H1 (cell line): ENCODE measurements around the gene NLRC5. TPM values are rescaled to one million over a fixed set of nuclear protein-coding genes. Genes with fewer than 3 reads are reported as not detected.

Experiments
- CTCF ChIA-PET: fragments of 300-600 bp; sonication (Branson Sonifier 250); formaldehyde crosslinking; loops from one replicate; lab custom pipeline; 2021; ENCODE audit not compliant: partially characterized antibody; lab: Charles Lee
- POLR2A ChIA-PET: fragments of 300-600 bp; sonication (Branson Sonifier 250); formaldehyde crosslinking; loops from one replicate; lab custom pipeline; 2021; ENCODE audit warnings: inconsistent platforms; ENCODE audit not compliant: partially characterized antibody; lab: Charles Lee
- DNase-seq, 2 experiments: peaks; one replicate each; pipeline versions ENCODE4 v3.0.0 to v3.0.0-alpha.2; 2010 to 2022; ENCODE audit warnings: low spot score in 2 of 2, low read depth in 1 of 2, mixed read lengths in 1 of 2
- FAIRE-seq: peaks from 2 replicates; lab custom pipeline; 2011; peaks lifted over from hg19 to GRCh38; lab: Jason Lieb, UNC
- H2AFZ ChIP-seq: 2 replicates; pipeline ENCODE4 v1.8.1; 2012; ENCODE audit warnings: low read length, inconsistent platforms
- H2AK5ac ChIP-seq: 2 replicates; pipeline ENCODE4 v1.6.1; 2013; ENCODE audit warnings: low read depth, low read length
- H2BK120ac ChIP-seq: replicated peaks from 2 replicates; pipeline ENCODE3; 2013; ENCODE audit warnings: low read depth, low read length, inconsistent platforms
- H2BK12ac ChIP-seq: 2 replicates; pipeline ENCODE4 v1.6.1; 2013; ENCODE audit warnings: low read depth, low read length
- H2BK15ac ChIP-seq: 2 replicates; pipeline ENCODE4 v1.6.1; 2013; ENCODE audit warnings: low read length
- H2BK20ac ChIP-seq: 2 replicates; pipeline ENCODE4 v1.6.1; 2013; ENCODE audit warnings: low read length
- H2BK5ac ChIP-seq: 2 replicates; pipeline ENCODE4 v1.6.1; 2013; ENCODE audit warnings: low read depth, low read length
- H3K14ac ChIP-seq: 2 replicates; pipeline ENCODE4 v1.6.1; 2013; ENCODE audit warnings: inconsistent platforms; ENCODE audit not compliant: insufficient read length
- H3K18ac ChIP-seq: 2 replicates; pipeline ENCODE4 v1.6.1; 2013; ENCODE audit warnings: low read length; ENCODE audit errors: extremely low read depth
- H3K23ac ChIP-seq: 2 replicates; pipeline ENCODE4 v1.6.1; 2013; ENCODE audit warnings: inconsistent platforms; ENCODE audit not compliant: insufficient read length
- H3K23me2 ChIP-seq: 2 replicates; pipeline ENCODE4 v1.6.1; 2013; ENCODE audit warnings: low read depth, low read length
- H3K27ac ChIP-seq: 2 replicates; pipeline ENCODE4 v1.6.1; 2011; ENCODE audit warnings: low read depth, low read length, inconsistent platforms
- H3K27me3 ChIP-seq, 4 experiments: replicated peaks in 1 of 4; 1 replicate in 1 of 4; 2 replicates in 3 of 4; pipeline versions ENCODE4 v1.6.1 to v1.8.1; 2011 to 2013; ENCODE audit warnings: low read length in 3 of 4, mild to moderate bottlenecking in 3 of 4, inconsistent platforms in 2 of 4, mixed read lengths in 2 of 4, moderate library complexity in 1 of 4; ENCODE audit not compliant: control insufficient read depth in 3 of 4, insufficient read depth in 3 of 4; ENCODE audit errors: extremely low read depth in 1 of 4
- H3K36me3 ChIP-seq, 4 experiments: 2 replicates each; pipeline versions ENCODE4 v1.6.1 to v1.8.1; 2011 to 2013; ENCODE audit warnings: mild to moderate bottlenecking in 4 of 4, low read length in 3 of 4, moderate library complexity in 2 of 4, control low read depth in 1 of 4, inconsistent platforms in 1 of 4; ENCODE audit not compliant: insufficient read depth in 4 of 4, control insufficient read depth in 2 of 4
- H3K4ac ChIP-seq: replicated peaks from 2 replicates; pipeline ENCODE3; 2013; ENCODE audit warnings: low read length, low read depth, mixed read lengths, inconsistent platforms; ENCODE audit not compliant: insufficient read length
- H3K4me1 ChIP-seq, 4 experiments: replicated peaks in 1 of 4; 1 replicate in 1 of 4; 2 replicates in 3 of 4; pipeline versions ENCODE4 v1.6.1 to v1.8.1; 2011 to 2013; ENCODE audit warnings: low read length in 3 of 4, inconsistent platforms in 2 of 4, mixed read lengths in 1 of 4; ENCODE audit not compliant: insufficient read depth in 4 of 4, control insufficient read depth in 3 of 4
- H3K4me2 ChIP-seq, 2 experiments: 2 replicates each; pipeline versions ENCODE4 v1.6.1 to v1.8.1; 2011 to 2013; ENCODE audit warnings: low read depth in 2 of 2, low read length in 2 of 2, control low read depth in 1 of 2, inconsistent platforms in 1 of 2, mild to moderate bottlenecking in 1 of 2; ENCODE audit not compliant: insufficient read depth in 1 of 2
- H3K4me3 ChIP-seq, 4 experiments: fragments of 200-600, 300-600 bp in 1 of 4; sonication (generic), shearing (Covaris generic), sonication (Bioruptor Twin) in 1 of 4; 2 replicates each; pipeline versions ENCODE4 v1.5.1 to v1.8.1; 2011 to 2016; ENCODE audit warnings: low read length in 4 of 4, low read depth in 3 of 4, control low read depth in 2 of 4, inconsistent platforms in 2 of 4, mild to moderate bottlenecking in 2 of 4, mixed read lengths in 1 of 4, moderate library complexity in 1 of 4; ENCODE audit not compliant: insufficient read depth in 2 of 4; ENCODE audit errors: extremely low read depth in 1 of 4
- H3K56ac ChIP-seq: replicated peaks from 2 replicates; pipeline ENCODE3; 2013; ENCODE audit warnings: low read depth, mild to moderate bottlenecking, mixed read lengths, low read length, inconsistent platforms; ENCODE audit not compliant: insufficient read length
- H3K79me1 ChIP-seq: 2 replicates; pipeline ENCODE4 v1.6.1; 2013; ENCODE audit warnings: low read depth, low read length, control low read depth
- H3K79me2 ChIP-seq, 2 experiments: 2 replicates each; pipeline versions ENCODE4 v1.6.1 to v1.8.1; 2012 to 2013; ENCODE audit warnings: low read length in 2 of 2, mild to moderate bottlenecking in 2 of 2, inconsistent platforms in 1 of 2; ENCODE audit not compliant: insufficient read depth in 2 of 2, control insufficient read depth in 1 of 2
- H3K9ac ChIP-seq, 4 experiments: replicated peaks in 1 of 4; 1 replicate in 1 of 4; 2 replicates in 3 of 4; pipeline versions ENCODE4 v1.6.1 to v1.8.1; 2011 to 2013; ENCODE audit warnings: low read depth in 3 of 4, low read length in 3 of 4, control low read depth in 2 of 4, mild to moderate bottlenecking in 2 of 4, moderate library complexity in 2 of 4, inconsistent platforms in 1 of 4; ENCODE audit errors: extremely low read depth in 1 of 4
- H3K9me3 ChIP-seq, 2 experiments: 2 replicates each; pipeline versions ENCODE4 v1.6.1 to v1.8.1; 2012 to 2013; ENCODE audit warnings: mild to moderate bottlenecking in 2 of 2, moderate library complexity in 2 of 2, control low read depth in 1 of 2, inconsistent platforms in 1 of 2, low read depth in 1 of 2, low read length in 1 of 2, mixed read lengths in 1 of 2; ENCODE audit not compliant: insufficient read depth in 2 of 2
- H4K20me1 ChIP-seq, 2 experiments: replicated peaks in 1 of 2; 2 replicates each; pipeline versions ENCODE3 to v1.8.1; 2011 to 2013; ENCODE audit warnings: inconsistent platforms in 2 of 2, low read length in 2 of 2, mild to moderate bottlenecking in 1 of 2; ENCODE audit not compliant: insufficient read depth in 2 of 2, control insufficient read depth in 1 of 2
- H4K5ac ChIP-seq: 2 replicates; pipeline ENCODE4 v1.6.1; 2013; ENCODE audit warnings: low read length, low read depth, mixed read lengths, inconsistent platforms; ENCODE audit not compliant: insufficient read length
- H4K8ac ChIP-seq: 2 replicates; pipeline ENCODE4 v1.8.0; 2013; ENCODE audit warnings: mild to moderate bottlenecking, moderate library complexity, low read length, inconsistent platforms; ENCODE audit not compliant: insufficient read depth; ENCODE audit errors: extremely low read depth
- H4K91ac ChIP-seq: replicated peaks from 2 replicates; pipeline ENCODE3; 2013; ENCODE audit warnings: low read length, mixed read lengths, inconsistent platforms; ENCODE audit not compliant: insufficient read length
- WGBS, 2 experiments: shearing (Covaris generic) in 1 of 2; methylation state at CpG; one replicate each; pipeline versions ENCODE4 v1.1.6 to v1.1.7; 2013 to 2015; ENCODE audit warnings: low lambda C conversion rate in 2 of 2, mixed read lengths in 2 of 2, inconsistent platforms in 1 of 2, low coverage in 1 of 2, missing lambda C conversion rate in 1 of 2; ENCODE audit not compliant: insufficient replicate concordance in 2 of 2, insufficient coverage in 1 of 2, insufficient read length in 1 of 2; ENCODE audit errors: extremely low coverage in 1 of 2, missing lambda C conversion rate in 1 of 2; 5-methylcytosine and 5-hydroxymethylcytosine counted together
- polyA plus RNA-seq, 7 experiments: library from polyadenylated mRNA; depleted of rRNA in 3 of 7; stranded (reverse) in 5 of 7; unstranded in 2 of 7; fragments of >200 nt in 5 of 7; fragments of 200-250 nt in 2 of 7; gene quantifications; 1 replicate in 5 of 7; 2 replicates in 1 of 7; 4 replicates in 1 of 7; pipeline versions ENCODE4 v1.2.1 to v1.2.3, GENCODE V29; 2011 to 2013; ENCODE audit warnings: missing spikeins in 2 of 7, mixed read lengths in 2 of 7
- total RNA-seq: library from RNA; stranded (reverse); fragmentation: NEBNext Ultra II Directional; extraction: Animal tissue kit (Norgen Biotek cat#: 25700); gene quantifications from 2 replicates; pipeline ENCODE4 v1.2.1, GENCODE V29; 2021

Gene NLRC5
- total and polyA plus RNA-seq, 2 of the 8 experiments (the other 6 are each of a cell fraction or from before 2014, with no cell fraction given) = 2.2 to 3.2 TPM

DNA sequence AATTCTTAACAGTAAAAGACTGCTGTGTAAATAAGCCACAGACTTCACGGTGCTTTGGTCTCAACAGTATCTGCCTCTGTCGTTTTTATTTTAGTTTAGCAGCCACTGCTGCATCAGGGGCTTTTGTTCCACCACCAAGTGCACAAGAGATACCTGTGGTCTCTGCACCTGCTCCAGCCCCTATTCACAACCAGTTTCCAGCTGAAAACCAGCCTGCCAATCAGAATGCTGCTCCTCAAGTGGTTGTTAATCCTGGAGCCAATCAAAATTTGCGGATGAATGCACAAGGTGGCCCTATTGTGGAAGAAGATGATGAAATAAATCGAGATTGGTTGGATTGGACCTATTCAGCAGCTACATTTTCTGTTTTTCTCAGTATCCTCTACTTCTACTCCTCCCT, 49.6 kb upstream of the NLRC5 start:
- Histone ChIP-seq H3K4me2 (no peak overlapping the region), H3K23ac (no peak overlapping the region), H3K23me2 (no peaks in the 10 kb centered on the region), H2BK20ac (no peak overlapping the region), H3K9ac (no peak overlapping the region), H2BK12ac (no peak overlapping the region), H4K91ac (no peak overlapping the region), H3K9me3 (no peaks in the 10 kb centered on the region), H4K20me1 (peaks cover 0 to 3% of the 10 kb centered on the region in 2 experiments), H3K14ac (no peak overlapping the region), H2AFZ (no peak overlapping the region), H2AK5ac (no peak overlapping the region), H2BK120ac (no peak overlapping the region), H3K36me3 (peaks cover 19 to 91% (median 69%) of the 10 kb centered on the region in 4 experiments), H2BK15ac (no peak overlapping the region), H3K4ac (no peak overlapping the region), H3K56ac (no peak overlapping the region), H3K79me1 (no peaks in the 10 kb centered on the region), H3K18ac (no peak overlapping the region), H3K27ac (no peak overlapping the region), H3K4me3 (no peak overlapping the region), H3K79me2 (peaks cover 0 to 11% of the 10 kb centered on the region in 2 experiments; a peak in 2 of 4 replicates), H3K4me1 (no peaks in the 10 kb centered on the region), H4K5ac (no peak overlapping the region), H3K27me3 (no peaks in the 10 kb centered on the region), H2BK5ac (no peak overlapping the region), H4K8ac (no peak overlapping the region)
- ChIA-PET POLR2A (interaction anchor here (1.0 to 11.4 kb wide), 4 partner anchors 5 to 123 kb away, joined by 3 to 125 read pairs (median 4); no protein-coding TSS in a partner anchor), CTCF (interaction anchor here (1.4 kb wide), 1 partner anchor 65 kb away, joined by 3 read pairs; no protein-coding TSS in a partner anchor)
- 90% methylated on average over 4 of the region's 4 CpGs; no CpG with 5 or more reads in 1 of the 2 experiments for WGBS, 2 experiments
- FAIRE-seq = no peak
- no peak for DNase-seq
